H1 (cell line): ENCODE measurements around the gene SECISBP2. TPM values are rescaled to one million over a fixed set of nuclear protein-coding genes. Genes with fewer than 3 reads are reported as not detected.

ENCODE experiments used
- CTCF ChIA-PET: fragments of 300-600 bp; sonication (Branson Sonifier 250); formaldehyde crosslinking; loops from one replicate; lab custom pipeline; 2021; ENCODE audit not compliant: partially characterized antibody; lab: Charles Lee
- POLR2A ChIA-PET: fragments of 300-600 bp; sonication (Branson Sonifier 250); formaldehyde crosslinking; loops from one replicate; lab custom pipeline; 2021; ENCODE audit warnings: inconsistent platforms; ENCODE audit not compliant: partially characterized antibody; lab: Charles Lee
- DNase-seq, 2 experiments: peaks; one replicate each; pipeline versions ENCODE4 v3.0.0 to v3.0.0-alpha.2; 2010 to 2022; ENCODE audit warnings: low spot score in 2 of 2, low read depth in 1 of 2, mixed read lengths in 1 of 2
- FAIRE-seq: peaks from 2 replicates; lab custom pipeline; 2011; peaks lifted over from hg19 to GRCh38; lab: Jason Lieb, UNC
- H2AFZ ChIP-seq: 2 replicates; pipeline ENCODE4 v1.8.1; 2012; ENCODE audit warnings: low read length, inconsistent platforms
- H2AK5ac ChIP-seq: 2 replicates; pipeline ENCODE4 v1.6.1; 2013; ENCODE audit warnings: low read depth, low read length
- H2BK120ac ChIP-seq: replicated peaks from 2 replicates; pipeline ENCODE3; 2013; ENCODE audit warnings: low read depth, low read length, inconsistent platforms
- H2BK12ac ChIP-seq: 2 replicates; pipeline ENCODE4 v1.6.1; 2013; ENCODE audit warnings: low read depth, low read length
- H2BK15ac ChIP-seq: 2 replicates; pipeline ENCODE4 v1.6.1; 2013; ENCODE audit warnings: low read length
- H2BK20ac ChIP-seq: 2 replicates; pipeline ENCODE4 v1.6.1; 2013; ENCODE audit warnings: low read length
- H2BK5ac ChIP-seq: 2 replicates; pipeline ENCODE4 v1.6.1; 2013; ENCODE audit warnings: low read depth, low read length
- H3K14ac ChIP-seq: 2 replicates; pipeline ENCODE4 v1.6.1; 2013; ENCODE audit warnings: inconsistent platforms; ENCODE audit not compliant: insufficient read length
- H3K18ac ChIP-seq: 2 replicates; pipeline ENCODE4 v1.6.1; 2013; ENCODE audit warnings: low read length; ENCODE audit errors: extremely low read depth
- H3K23ac ChIP-seq: 2 replicates; pipeline ENCODE4 v1.6.1; 2013; ENCODE audit warnings: inconsistent platforms; ENCODE audit not compliant: insufficient read length
- H3K23me2 ChIP-seq: 2 replicates; pipeline ENCODE4 v1.6.1; 2013; ENCODE audit warnings: low read depth, low read length
- H3K27ac ChIP-seq: 2 replicates; pipeline ENCODE4 v1.6.1; 2011; ENCODE audit warnings: low read depth, low read length, inconsistent platforms
- H3K27me3 ChIP-seq, 4 experiments: replicated peaks in 1 of 4; 1 replicate in 1 of 4; 2 replicates in 3 of 4; pipeline versions ENCODE4 v1.6.1 to v1.8.1; 2011 to 2013; ENCODE audit warnings: low read length in 3 of 4, mild to moderate bottlenecking in 3 of 4, inconsistent platforms in 2 of 4, mixed read lengths in 2 of 4, moderate library complexity in 1 of 4; ENCODE audit not compliant: control insufficient read depth in 3 of 4, insufficient read depth in 3 of 4; ENCODE audit errors: extremely low read depth in 1 of 4
- H3K36me3 ChIP-seq, 4 experiments: 2 replicates each; pipeline versions ENCODE4 v1.6.1 to v1.8.1; 2011 to 2013; ENCODE audit warnings: mild to moderate bottlenecking in 4 of 4, low read length in 3 of 4, moderate library complexity in 2 of 4, control low read depth in 1 of 4, inconsistent platforms in 1 of 4; ENCODE audit not compliant: insufficient read depth in 4 of 4, control insufficient read depth in 2 of 4
- H3K4ac ChIP-seq: replicated peaks from 2 replicates; pipeline ENCODE3; 2013; ENCODE audit warnings: low read length, low read depth, mixed read lengths, inconsistent platforms; ENCODE audit not compliant: insufficient read length
- H3K4me1 ChIP-seq, 4 experiments: replicated peaks in 1 of 4; 1 replicate in 1 of 4; 2 replicates in 3 of 4; pipeline versions ENCODE4 v1.6.1 to v1.8.1; 2011 to 2013; ENCODE audit warnings: low read length in 3 of 4, inconsistent platforms in 2 of 4, mixed read lengths in 1 of 4; ENCODE audit not compliant: insufficient read depth in 4 of 4, control insufficient read depth in 3 of 4
- H3K4me2 ChIP-seq, 2 experiments: 2 replicates each; pipeline versions ENCODE4 v1.6.1 to v1.8.1; 2011 to 2013; ENCODE audit warnings: low read depth in 2 of 2, low read length in 2 of 2, control low read depth in 1 of 2, inconsistent platforms in 1 of 2, mild to moderate bottlenecking in 1 of 2; ENCODE audit not compliant: insufficient read depth in 1 of 2
- H3K4me3 ChIP-seq, 4 experiments: fragments of 200-600, 300-600 bp in 1 of 4; sonication (generic), shearing (Covaris generic), sonication (Bioruptor Twin) in 1 of 4; 2 replicates each; pipeline versions ENCODE4 v1.5.1 to v1.8.1; 2011 to 2016; ENCODE audit warnings: low read length in 4 of 4, low read depth in 3 of 4, control low read depth in 2 of 4, inconsistent platforms in 2 of 4, mild to moderate bottlenecking in 2 of 4, mixed read lengths in 1 of 4, moderate library complexity in 1 of 4; ENCODE audit not compliant: insufficient read depth in 2 of 4; ENCODE audit errors: extremely low read depth in 1 of 4
- H3K56ac ChIP-seq: replicated peaks from 2 replicates; pipeline ENCODE3; 2013; ENCODE audit warnings: low read depth, mild to moderate bottlenecking, mixed read lengths, low read length, inconsistent platforms; ENCODE audit not compliant: insufficient read length
- H3K79me1 ChIP-seq: 2 replicates; pipeline ENCODE4 v1.6.1; 2013; ENCODE audit warnings: low read depth, low read length, control low read depth
- H3K79me2 ChIP-seq, 2 experiments: 2 replicates each; pipeline versions ENCODE4 v1.6.1 to v1.8.1; 2012 to 2013; ENCODE audit warnings: low read length in 2 of 2, mild to moderate bottlenecking in 2 of 2, inconsistent platforms in 1 of 2; ENCODE audit not compliant: insufficient read depth in 2 of 2, control insufficient read depth in 1 of 2
- H3K9ac ChIP-seq, 4 experiments: replicated peaks in 1 of 4; 1 replicate in 1 of 4; 2 replicates in 3 of 4; pipeline versions ENCODE4 v1.6.1 to v1.8.1; 2011 to 2013; ENCODE audit warnings: low read depth in 3 of 4, low read length in 3 of 4, control low read depth in 2 of 4, mild to moderate bottlenecking in 2 of 4, moderate library complexity in 2 of 4, inconsistent platforms in 1 of 4; ENCODE audit errors: extremely low read depth in 1 of 4
- H3K9me3 ChIP-seq, 2 experiments: 2 replicates each; pipeline versions ENCODE4 v1.6.1 to v1.8.1; 2012 to 2013; ENCODE audit warnings: mild to moderate bottlenecking in 2 of 2, moderate library complexity in 2 of 2, control low read depth in 1 of 2, inconsistent platforms in 1 of 2, low read depth in 1 of 2, low read length in 1 of 2, mixed read lengths in 1 of 2; ENCODE audit not compliant: insufficient read depth in 2 of 2
- H4K20me1 ChIP-seq, 2 experiments: replicated peaks in 1 of 2; 2 replicates each; pipeline versions ENCODE3 to v1.8.1; 2011 to 2013; ENCODE audit warnings: inconsistent platforms in 2 of 2, low read length in 2 of 2, mild to moderate bottlenecking in 1 of 2; ENCODE audit not compliant: insufficient read depth in 2 of 2, control insufficient read depth in 1 of 2
- H4K5ac ChIP-seq: 2 replicates; pipeline ENCODE4 v1.6.1; 2013; ENCODE audit warnings: low read length, low read depth, mixed read lengths, inconsistent platforms; ENCODE audit not compliant: insufficient read length
- H4K8ac ChIP-seq: 2 replicates; pipeline ENCODE4 v1.8.0; 2013; ENCODE audit warnings: mild to moderate bottlenecking, moderate library complexity, low read length, inconsistent platforms; ENCODE audit not compliant: insufficient read depth; ENCODE audit errors: extremely low read depth
- H4K91ac ChIP-seq: replicated peaks from 2 replicates; pipeline ENCODE3; 2013; ENCODE audit warnings: low read length, mixed read lengths, inconsistent platforms; ENCODE audit not compliant: insufficient read length
- EGR1 ChIP-seq: IDR thresholded peaks from 2 replicates; pipeline ENCODE4 v1.6.1; 2011; ENCODE audit warnings: low read depth, low read length, borderline replicate concordance
- HDAC6 ChIP-seq: IDR thresholded peaks from one replicate; pipeline ENCODE4 v1.7.1; 2012; ENCODE audit warnings: low read depth, mild to moderate bottlenecking, inconsistent platforms, low read length, moderate library complexity
- POLR2AphosphoS5 ChIP-seq: IDR thresholded peaks from 2 replicates; pipeline ENCODE4 v1.6.1; 2011; ENCODE audit warnings: low read depth, low read length
- WGBS, 2 experiments: shearing (Covaris generic) in 1 of 2; methylation state at CpG; one replicate each; pipeline versions ENCODE4 v1.1.6 to v1.1.7; 2013 to 2015; ENCODE audit warnings: low lambda C conversion rate in 2 of 2, mixed read lengths in 2 of 2, inconsistent platforms in 1 of 2, low coverage in 1 of 2, missing lambda C conversion rate in 1 of 2; ENCODE audit not compliant: insufficient replicate concordance in 2 of 2, insufficient coverage in 1 of 2, insufficient read length in 1 of 2; ENCODE audit errors: extremely low coverage in 1 of 2, missing lambda C conversion rate in 1 of 2; 5-methylcytosine and 5-hydroxymethylcytosine counted together
- polyA plus RNA-seq, 7 experiments: library from polyadenylated mRNA; depleted of rRNA in 3 of 7; stranded (reverse) in 5 of 7; unstranded in 2 of 7; fragments of >200 nt in 5 of 7; fragments of 200-250 nt in 2 of 7; gene quantifications; 1 replicate in 5 of 7; 2 replicates in 1 of 7; 4 replicates in 1 of 7; pipeline versions ENCODE4 v1.2.1 to v1.2.3, GENCODE V29; 2011 to 2013; ENCODE audit warnings: missing spikeins in 2 of 7, mixed read lengths in 2 of 7
- total RNA-seq: library from RNA; stranded (reverse); fragmentation: NEBNext Ultra II Directional; extraction: Animal tissue kit (Norgen Biotek cat#: 25700); gene quantifications from 2 replicates; pipeline ENCODE4 v1.2.1, GENCODE V29; 2021

The SECISBP2 gene
- total and polyA plus RNA-seq, 2 of the 8 experiments (the other 6 are each of a cell fraction or from before 2014, with no cell fraction given) = 39.0 to 61.7 TPM

DNA sequence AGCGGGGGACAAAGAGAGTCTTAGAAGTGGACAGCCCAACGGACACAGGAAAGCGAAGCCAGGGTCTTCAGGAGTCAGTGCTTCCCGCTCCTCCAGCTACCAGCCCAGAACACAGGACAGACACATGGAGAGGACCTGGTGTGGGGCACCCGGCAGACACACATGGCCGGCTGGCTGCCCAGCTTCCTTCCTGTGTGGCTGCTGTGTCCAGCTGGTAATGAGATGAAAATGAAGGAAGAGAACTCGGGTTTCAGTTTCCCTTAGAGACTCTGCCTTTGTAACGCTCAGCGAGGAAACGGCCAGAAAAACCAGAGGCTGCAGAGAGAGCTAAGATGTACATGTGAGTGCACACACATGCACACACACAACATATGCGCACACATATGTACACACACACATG, 87.5 kb downstream of the SECISBP2 start:
- no peak for FAIRE-seq

More for the DNA sequence above, 87.5 kb downstream of the SECISBP2 start:
- H3K79me1 ChIP-seq = peaks cover 7% of the 10 kb centered on the region; the same call in 1 of the 2 replicates
- no peak for DNase-seq
- no peak overlapping the region for H4K8ac ChIP-seq
- H2BK5ac ChIP-seq = no peak overlapping the region; the same call in 1 of the 2 replicates
- H3K14ac ChIP-seq = no peak overlapping the region
- H2BK12ac ChIP-seq = no peak overlapping the region
- H3K4me1 ChIP-seq = no peaks in the 10 kb centered on the region
- H2BK15ac ChIP-seq = no peak overlapping the region
- TF ChIP-seq HDAC6 (no peak), POLR2AphosphoS5 (no peak), EGR1 (no peak)
- TF ChIP-seq, all 59 proteins: peak for 0
- Histone ChIP-seq H3K4me2 (no peak overlapping the region), H3K4ac (no peak overlapping the region), H4K5ac (no peak overlapping the region), H3K4me3 (no peak overlapping the region), H3K79me2 (peaks cover 0 to 32% of the 10 kb centered on the region in 2 experiments; a peak in 3 of 4 replicates), H2BK120ac (no peak overlapping the region), H3K9ac (no peak overlapping the region), H3K9me3 (no peaks in the 10 kb centered on the region), H3K23me2 (no peaks in the 10 kb centered on the region), H3K23ac (no peak overlapping the region), H3K36me3 (peaks cover 2 to 15% (median 12%) of the 10 kb centered on the region in 4 experiments; a peak in 7 of 8 replicates), H3K18ac (no peak overlapping the region), H2AK5ac (no peak overlapping the region), H4K20me1 (peaks cover 0 to 4% of the 10 kb centered on the region in 2 experiments), H3K27ac (no peak overlapping the region), H2BK20ac (no peak overlapping the region), H3K56ac (no peak overlapping the region), H2AFZ (no peak overlapping the region), H4K91ac (no peak overlapping the region), H3K27me3 (no peaks in the 10 kb centered on the region)
- CTCF ChIA-PET = interaction anchor here (0.9 kb wide), 1 partner anchor 23 kb away, joined by 3 read pairs; no protein-coding TSS in a partner anchor
- POLR2A ChIA-PET = no interaction called here
- 94% methylated on average over 11 of the region's 11 CpGs; no CpG with 5 or more reads in 1 of the 2 experiments for WGBS, 2 experiments
